Peyer's patch (tissue), 4 donors: ENCODE measurements around the gene ANKRD33. TPM values are rescaled to one million over a fixed set of nuclear protein-coding genes. Genes with fewer than 3 reads are reported as not detected.
A peak's percentile ranks its signal among the peaks of the same experiment; 100 is the strongest.
"Not testable (repeated sequence)": the region's sequence is repeated elsewhere in the genome, so short reads cannot be mapped to it uniquely, and the experiment has no call there.

Source experiments
- DNase-seq, 3 donors: peaks; one replicate each; pipeline ENCODE4 v3.0.0-alpha.2; 2017 to 2019
- H3K27ac ChIP-seq, 4 donors: fragments of 200-600 bp; sonication (generic); one replicate each; pipeline ENCODE4 v1.5.1; 2016 to 2019
- H3K27me3 ChIP-seq, 2 donors: fragments of 200-600 bp; sonication (generic); one replicate each; pipeline ENCODE4 v1.5.1; 2019
- H3K36me3 ChIP-seq, 3 donors: fragments of 200-600 bp; sonication (generic); one replicate each; pipeline ENCODE4 v1.5.1; 2016 to 2019
- H3K4me1 ChIP-seq, 4 donors: fragments of 200-600 bp; sonication (generic); one replicate each; pipeline ENCODE4 v1.5.1; 2016 to 2019
- H3K4me3 ChIP-seq, 4 donors: fragments of 200-600 bp; sonication (generic); 1 replicate in 3 of 4; 2 replicates in 1 of 4; pipeline ENCODE4 v1.5.1; 2016 to 2019; ENCODE audit warnings: mild to moderate bottlenecking in 1 of 4
- H3K9me3 ChIP-seq, 4 donors: fragments of 200-600 bp; sonication (generic); one replicate each; pipeline ENCODE4 v1.5.1; 2016 to 2019; ENCODE audit warnings: mild to moderate bottlenecking in 1 of 4
- POLR2A ChIP-seq, 2 donors: fragments of 450-650 bp; IDR thresholded peaks; one replicate each; pipeline ENCODE4 v1.5.1; 2017; ENCODE audit warnings: antibody characterized with exemption in 2 of 2, mild to moderate bottlenecking in 2 of 2, moderate library complexity in 2 of 2
- total RNA-seq, 4 donors: library from RNA; depleted of rRNA; stranded (reverse); fragments of >200 nt; gene quantifications; one replicate each; pipeline ENCODE4 v1.1.0, GENCODE V29; 2016
- TF ChIP-seq, protein P1 (sequence below), 6 experiments: fragments of 450-650 bp in 4 of 6; fragments of 200-600 bp in 2 of 6; sonication (generic) in 1 of 6; IDR thresholded peaks; one replicate each; pipeline ENCODE4 v1.5.1; 2017 to 2019; ENCODE audit warnings: antibody characterized with exemption in 6 of 6, mild to moderate bottlenecking in 3 of 6, moderate library complexity in 1 of 6

The ANKRD33 gene
- total RNA-seq, 4 donors from 2014 or later: not detected

DNA sequence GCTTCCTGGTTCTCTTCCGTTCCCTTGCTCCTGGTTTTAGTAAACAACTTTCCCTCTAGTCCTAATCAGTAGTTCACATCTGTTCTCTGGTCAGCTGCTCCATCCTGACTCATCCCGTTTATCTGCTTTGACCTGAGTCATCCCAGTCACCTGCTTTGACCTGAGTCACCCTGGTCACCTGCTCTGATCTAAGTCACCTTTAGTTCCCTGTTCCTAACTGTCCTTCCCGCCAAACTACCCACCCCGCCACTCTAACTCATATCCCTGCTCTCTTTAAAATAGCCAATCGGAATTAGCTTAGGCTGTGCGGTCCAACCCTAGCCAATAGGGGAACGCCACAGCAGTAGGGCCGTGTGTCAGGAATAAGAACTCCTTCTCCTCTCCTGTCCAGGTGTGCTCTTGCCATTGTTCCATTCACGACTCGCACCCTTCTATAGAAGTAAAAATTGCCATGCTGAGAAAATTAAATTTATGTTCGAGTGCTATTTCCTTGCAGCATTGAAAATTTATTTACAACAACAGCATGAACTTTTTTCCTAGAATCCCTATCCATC is 3.1 kb upstream of the ANKRD33 start:
- no peak for TF ChIP-seq POLR2A (IDR thresholded peaks at IDR 0.05)
- TF ChIP-seq, protein P1, sequence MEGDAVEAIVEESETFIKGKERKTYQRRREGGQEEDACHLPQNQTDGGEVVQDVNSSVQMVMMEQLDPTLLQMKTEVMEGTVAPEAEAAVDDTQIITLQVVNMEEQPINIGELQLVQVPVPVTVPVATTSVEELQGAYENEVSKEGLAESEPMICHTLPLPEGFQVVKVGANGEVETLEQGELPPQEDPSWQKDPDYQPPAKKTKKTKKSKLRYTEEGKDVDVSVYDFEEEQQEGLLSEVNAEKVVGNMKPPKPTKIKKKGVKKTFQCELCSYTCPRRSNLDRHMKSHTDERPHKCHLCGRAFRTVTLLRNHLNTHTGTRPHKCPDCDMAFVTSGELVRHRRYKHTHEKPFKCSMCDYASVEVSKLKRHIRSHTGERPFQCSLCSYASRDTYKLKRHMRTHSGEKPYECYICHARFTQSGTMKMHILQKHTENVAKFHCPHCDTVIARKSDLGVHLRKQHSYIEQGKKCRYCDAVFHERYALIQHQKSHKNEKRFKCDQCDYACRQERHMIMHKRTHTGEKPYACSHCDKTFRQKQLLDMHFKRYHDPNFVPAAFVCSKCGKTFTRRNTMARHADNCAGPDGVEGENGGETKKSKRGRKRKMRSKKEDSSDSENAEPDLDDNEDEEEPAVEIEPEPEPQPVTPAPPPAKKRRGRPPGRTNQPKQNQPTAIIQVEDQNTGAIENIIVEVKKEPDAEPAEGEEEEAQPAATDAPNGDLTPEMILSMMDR (IDR thresholded peaks at IDR 0.05): no peak

DNA sequence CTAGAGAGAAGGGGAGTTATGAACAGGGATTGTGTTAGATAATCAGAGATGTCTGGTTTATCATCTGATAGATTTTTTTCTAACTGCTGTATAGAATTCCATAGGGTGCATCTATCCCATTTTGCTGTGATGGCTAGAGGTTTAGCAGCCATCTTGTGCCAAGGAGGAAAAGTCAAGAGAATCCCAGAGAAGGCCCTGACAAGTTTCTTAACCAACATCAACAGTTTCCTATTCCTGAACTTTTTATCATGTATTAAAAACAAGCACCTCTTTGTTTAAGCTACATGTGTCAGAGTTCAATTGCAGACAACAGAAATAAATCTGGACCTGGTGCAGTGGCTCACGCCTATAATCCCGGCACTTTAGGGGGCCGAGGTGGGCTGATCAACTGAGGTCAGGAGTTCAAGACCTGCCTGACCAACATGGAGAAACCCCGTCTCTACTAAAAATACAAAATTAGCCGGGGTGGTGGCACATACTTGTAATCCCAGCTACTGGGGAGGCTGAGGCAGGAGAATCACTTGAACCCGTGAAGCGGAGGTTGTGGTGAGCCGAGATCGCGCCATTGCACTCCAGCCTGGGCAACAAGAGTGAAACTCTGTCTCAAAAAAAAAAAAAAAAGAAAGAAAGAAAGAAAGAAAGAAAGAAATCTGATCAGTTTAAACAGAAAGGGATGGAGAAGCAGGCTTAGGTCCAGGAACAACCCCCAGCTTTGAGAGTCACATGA is 2.4 kb upstream of the ANKRD33 start:
- not testable (repeated sequence) for H3K4me3 ChIP-seq, H3K27me3 ChIP-seq, H3K36me3 ChIP-seq, DNase-seq, H3K4me1 ChIP-seq, H3K9me3 ChIP-seq
- peak overlapping the region in 3 of 4 donors; percentile 4 to 42 (median 30) for H3K27ac ChIP-seq

More for the DNA sequence above, 3.1 kb upstream of the ANKRD33 start:
- H3K4me1 ChIP-seq: peaks cover 0 to 5% (median 0%) of the 10 kb centered on the region in 4 donors
- DNase-seq: peak in 2 of 3 donors; percentile 63 to 82
- H3K9me3 ChIP-seq: no peaks in the 10 kb centered on the region
- H3K4me3 ChIP-seq: no peak overlapping the region
- H3K27me3 ChIP-seq: no peaks in the 10 kb centered on the region
- H3K27ac ChIP-seq: peak overlapping the region in 2 of 4 donors; percentile 30 to 42
- H3K36me3 ChIP-seq: no peaks in the 10 kb centered on the region

DNA sequence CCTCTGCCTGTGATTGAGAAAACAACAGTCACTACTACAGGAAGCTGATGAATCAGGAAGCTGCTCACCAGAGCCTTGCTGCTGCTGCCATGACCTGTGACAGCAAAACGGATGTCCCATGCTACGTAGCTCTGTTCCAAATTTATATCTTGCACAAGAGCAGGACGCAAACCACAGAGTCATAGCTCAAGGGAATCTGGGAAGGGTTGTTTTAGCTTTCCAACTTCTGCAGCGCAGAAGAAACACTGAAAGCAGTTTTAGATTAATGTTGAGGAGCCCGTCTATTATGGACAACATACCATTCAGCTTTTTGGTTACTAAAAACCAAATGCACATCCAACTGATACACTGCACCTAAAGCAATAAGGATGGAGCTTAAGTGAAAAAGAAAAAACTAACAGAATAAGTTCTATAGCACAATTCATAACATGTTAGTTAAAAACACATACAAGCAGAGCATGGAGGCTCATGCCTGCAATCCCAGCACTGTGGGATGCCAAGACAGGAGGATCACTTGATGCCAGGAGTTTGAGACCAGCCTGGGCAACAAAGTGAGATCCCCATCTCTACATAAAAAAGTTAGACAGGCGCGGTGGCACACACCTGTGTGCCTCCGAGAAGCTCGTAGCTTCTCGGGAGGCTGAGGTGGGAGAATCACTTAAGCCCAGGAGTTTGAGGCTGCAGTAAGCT is 1.7 kb upstream of the ANKRD33 start:
- H3K27me3 ChIP-seq: no peaks in the 10 kb centered on the region
- no peaks in the 10 kb centered on the region for H3K36me3 ChIP-seq
- H3K4me1 ChIP-seq: peaks cover 0 to 5% (median 0%) of the 10 kb centered on the region in 4 donors
- H3K4me3 ChIP-seq: no peak overlapping the region
- peak in 2 of 3 donors; percentile 66 to 82 for DNase-seq
- peak overlapping the region in 3 of 4 donors; percentile 28 to 52 (median 35) for H3K27ac ChIP-seq
- TF ChIP-seq POLR2A (IDR thresholded peaks at IDR 0.05): no peak
- TF ChIP-seq, protein P1 (IDR thresholded peaks at IDR 0.05): no peak
- H3K9me3 ChIP-seq: no peaks in the 10 kb centered on the region

DNA sequence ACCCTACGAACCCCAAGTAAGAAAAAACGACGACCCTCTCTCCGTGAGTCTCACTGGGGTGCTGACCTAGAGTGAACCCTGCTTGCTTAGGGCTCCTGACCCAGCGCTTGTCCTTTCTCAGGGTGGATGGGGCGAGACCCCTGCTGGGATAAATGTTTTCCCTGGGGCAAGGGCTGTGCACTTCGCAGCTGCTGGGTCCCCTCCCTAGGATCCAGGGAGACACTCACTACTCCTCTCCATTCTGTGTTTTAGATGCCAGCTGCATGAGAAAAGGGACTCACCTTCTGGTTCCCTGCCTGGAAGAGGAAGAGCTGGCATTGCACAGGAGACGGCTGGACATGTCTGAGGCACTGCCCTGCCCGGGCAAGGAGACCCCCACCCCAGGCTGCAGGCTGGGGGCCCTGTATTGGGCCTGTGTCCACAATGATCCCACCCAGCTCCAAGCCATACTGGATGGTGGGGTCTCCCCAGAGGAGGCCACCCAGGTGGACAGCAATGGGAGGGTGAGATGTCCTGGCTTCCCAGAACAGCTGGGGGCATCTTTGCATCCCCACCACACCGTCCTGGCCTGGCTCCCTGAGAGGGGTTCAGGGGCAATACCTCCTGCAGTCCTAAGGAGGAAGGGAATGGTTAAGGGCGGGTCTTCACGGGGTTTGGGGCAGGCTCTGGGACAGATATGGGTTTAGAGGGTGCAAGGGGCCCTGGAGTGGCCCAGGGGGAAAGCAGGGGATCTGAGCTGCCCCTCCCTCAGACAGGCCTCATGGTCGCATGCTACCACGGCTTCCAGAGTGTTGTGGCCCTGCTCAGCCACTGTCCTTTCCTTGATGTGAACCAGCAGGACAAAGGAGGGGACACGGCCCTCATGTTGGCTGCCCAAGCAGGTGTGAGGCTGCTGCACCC is 663 bp downstream of the ANKRD33 start:
- no peaks in the 10 kb centered on the region for H3K27me3 ChIP-seq
- no peaks in the 10 kb centered on the region for H3K9me3 ChIP-seq
- no peak overlapping the region for H3K4me3 ChIP-seq
- DNase-seq: peak in 1 of 3 donors; percentile 42
- H3K27ac ChIP-seq: no peak overlapping the region
- H3K36me3 ChIP-seq: no peaks in the 10 kb centered on the region
- TF ChIP-seq, protein P1 (IDR thresholded peaks at IDR 0.05): no peak
- no peak for TF ChIP-seq POLR2A (IDR thresholded peaks at IDR 0.05)
- H3K4me1 ChIP-seq: peaks cover 0 to 5% (median 0%) of the 10 kb centered on the region in 4 donors

DNA sequence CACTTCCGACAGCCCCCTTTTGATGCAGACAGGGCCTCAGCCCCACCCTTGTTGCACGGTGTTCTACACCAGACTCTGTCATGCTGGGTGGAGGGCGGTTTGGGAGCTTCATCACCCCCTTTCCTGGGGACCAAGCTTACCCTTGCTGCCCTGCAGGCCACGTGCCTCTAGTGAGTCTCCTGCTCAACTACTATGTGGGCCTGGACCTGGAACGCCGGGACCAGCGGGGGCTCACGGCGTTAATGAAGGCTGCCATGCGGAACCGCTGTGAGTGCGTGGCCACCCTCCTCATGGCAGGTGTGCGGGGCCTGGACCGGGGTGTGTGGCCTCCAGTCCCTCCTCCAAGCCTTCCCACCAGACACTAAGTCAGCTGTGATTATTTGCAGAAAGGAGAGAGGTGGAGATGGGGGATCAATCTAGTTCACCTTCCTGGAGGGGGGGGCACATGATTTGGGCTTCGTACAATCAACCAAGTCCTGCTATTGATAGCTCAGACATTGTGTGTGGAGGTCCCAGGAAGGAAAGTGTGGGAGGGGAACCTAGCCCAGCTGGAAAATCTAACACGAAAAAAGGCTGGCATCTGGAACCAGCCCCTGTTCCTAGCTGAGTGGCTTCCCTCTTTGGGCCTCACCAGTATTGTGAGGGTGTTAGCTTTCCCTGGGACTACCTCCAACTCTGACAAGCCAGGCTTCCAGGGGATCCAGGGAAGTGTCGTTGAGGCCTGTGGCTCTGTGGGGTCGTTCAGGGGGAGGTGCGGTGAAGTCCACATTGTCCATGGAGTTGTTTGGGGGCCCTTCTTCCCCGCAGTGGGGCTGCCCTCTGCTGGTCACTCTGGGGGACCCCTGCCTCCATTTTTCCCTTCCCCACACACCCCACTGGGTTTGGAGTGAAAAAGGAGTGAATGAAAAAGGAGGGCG is 1.6 kb downstream of the ANKRD33 start:
- peak in 1 of 3 donors; percentile 37 for DNase-seq
- Histone ChIP-seq H3K9me3 (no peaks in the 10 kb centered on the region), H3K27me3 (no peaks in the 10 kb centered on the region), H3K27ac (no peak overlapping the region), H3K36me3 (no peaks in the 10 kb centered on the region), H3K4me1 (peaks cover 0 to 5% (median 0%) of the 10 kb centered on the region in 4 donors), H3K4me3 (no peak overlapping the region)
- TF ChIP-seq POLR2A (IDR thresholded peaks at IDR 0.05): no peak
- TF ChIP-seq, protein P1 (IDR thresholded peaks at IDR 0.05): no peak
